Panc1 (cell line): Measurements from ENCODE around the gene CSNK2A2. TPM values are rescaled to one million over a fixed set of nuclear protein-coding genes. Genes with fewer than 3 reads are reported as not detected.

Experiments
- ATAC-seq: fragments of 200-7000 bp; cut with Tn5 transposase; 2 replicates; pipeline ENCODE4 v1.9.1; 2020; ENCODE audit warnings: mild to moderate bottlenecking, moderate library complexity
- BruUV-seq: library from RNA; stranded (reverse); fragments of 400-500 nt; replicated peaks from 2 replicates; lab custom pipeline; 2021; lab: Mats Ljungman, UMichigan
- CTCF ChIA-PET: fragments of 300-600 bp; sonication (Branson Sonifier 250); formaldehyde crosslinking; loops from one replicate; lab custom pipeline; 2022; ENCODE audit warnings: antibody characterized with exemption; lab: Charles Lee
- POLR2A ChIA-PET: fragments of 300-600 bp; sonication (Branson Sonifier 250); formaldehyde crosslinking; loops from one replicate; lab custom pipeline; 2022; ENCODE audit warnings: antibody characterized with exemption; lab: Charles Lee
- DNase-seq: peaks from one replicate; pipeline ENCODE4 v3.0.0-alpha.2; 2010; ENCODE audit warnings: low read depth, low spot score
- H3K27ac ChIP-seq: 2 replicates; pipeline ENCODE4 v1.5.1; 2011; ENCODE audit warnings: mild to moderate bottlenecking, low read length, inconsistent platforms
- H3K27me3 ChIP-seq: fragments of 200-500 bp; sonication (Bioruptor generic); 2 replicates; pipeline ENCODE4 v1.6.0; 2014; ENCODE audit warnings: low read length, inconsistent platforms; ENCODE audit not compliant: control insufficient read depth, insufficient read depth
- H3K36me3 ChIP-seq: fragments of 200-500 bp; sonication (Bioruptor generic); 2 replicates; pipeline ENCODE4 v1.5.1; 2014; ENCODE audit warnings: inconsistent platforms, mild to moderate bottlenecking, low read length, moderate library complexity; ENCODE audit not compliant: control insufficient read depth, insufficient read depth
- H3K4me1 ChIP-seq: 2 replicates; pipeline ENCODE4 v1.5.1; 2011; ENCODE audit warnings: inconsistent platforms, mild to moderate bottlenecking, low read length, moderate library complexity; ENCODE audit not compliant: control insufficient read depth, insufficient read depth
- H3K4me3 ChIP-seq, 2 experiments: 2 replicates each; pipeline ENCODE4 v1.5.1; 2011 to 2012; ENCODE audit warnings: low read depth in 2 of 2, low read length in 2 of 2, mild to moderate bottlenecking in 2 of 2, inconsistent platforms in 1 of 2, moderate library complexity in 1 of 2
- H3K9me3 ChIP-seq: fragments of 200-500 bp; sonication (Bioruptor generic); 2 replicates; pipeline ENCODE4 v1.5.1; 2014; ENCODE audit warnings: low read depth, mild to moderate bottlenecking, inconsistent platforms, low read length, moderate library complexity; ENCODE audit not compliant: control insufficient read depth, insufficient read depth
- POLR2AphosphoS5 ChIP-seq: IDR thresholded peaks from 2 replicates; pipeline ENCODE4 v1.6.1; 2012; ENCODE audit warnings: mild to moderate bottlenecking, low read depth, low read length, moderate library complexity
- REST ChIP-seq, 2 experiments: IDR thresholded peaks; 2 replicates each; pipeline ENCODE4 v1.6.1; 2011 to 2012; ENCODE audit warnings: low read depth in 2 of 2, control low read depth in 1 of 2, low read length in 1 of 2, mild to moderate bottlenecking in 1 of 2, moderate library complexity in 1 of 2; ENCODE audit not compliant: insufficient read depth in 1 of 2
- SIN3A ChIP-seq: IDR thresholded peaks from 2 replicates; pipeline ENCODE4 v1.6.1; 2012; ENCODE audit warnings: low read depth, mild to moderate bottlenecking, low read length, moderate library complexity, borderline replicate concordance; ENCODE audit not compliant: insufficient read depth
- TCF7L2 ChIP-seq: IDR thresholded peaks from 2 replicates; pipeline ENCODE4 v1.6.1; 2011; ENCODE audit warnings: mild to moderate bottlenecking, low read depth, low read length, inconsistent platforms
- in situ Hi-C: cut with HindIII; loops from 2 replicates; pipeline ENCODE4 v1.10.0; 2016; ENCODE audit warnings: low sequenced_read_pairs, low pct_unique_long_range_greater_than_20kb
- intact Hi-C: fragments of 100-400 bp; cut with micrococcal nuclease; formaldehyde crosslinking; loops from one replicate; pipeline ENCODE4 v1.10.0; 2022; ENCODE audit not compliant: unreplicated experiment
- total RNA-seq: library from RNA; stranded (reverse); gene quantifications from one replicate; pipeline ENCODE4 v1.2.1, GENCODE V29; 2021; ENCODE audit not compliant: unreplicated experiment
- TF ChIP-seq, protein P1 (sequence below): fragments of 450-650 bp; IDR thresholded peaks from 2 replicates; pipeline ENCODE4 v1.5.1; 2017; ENCODE audit warnings: mild to moderate bottlenecking

Gene CSNK2A2
- total RNA-seq, 1 experiment from 2014 or later, result 60.9 TPM

DNA sequence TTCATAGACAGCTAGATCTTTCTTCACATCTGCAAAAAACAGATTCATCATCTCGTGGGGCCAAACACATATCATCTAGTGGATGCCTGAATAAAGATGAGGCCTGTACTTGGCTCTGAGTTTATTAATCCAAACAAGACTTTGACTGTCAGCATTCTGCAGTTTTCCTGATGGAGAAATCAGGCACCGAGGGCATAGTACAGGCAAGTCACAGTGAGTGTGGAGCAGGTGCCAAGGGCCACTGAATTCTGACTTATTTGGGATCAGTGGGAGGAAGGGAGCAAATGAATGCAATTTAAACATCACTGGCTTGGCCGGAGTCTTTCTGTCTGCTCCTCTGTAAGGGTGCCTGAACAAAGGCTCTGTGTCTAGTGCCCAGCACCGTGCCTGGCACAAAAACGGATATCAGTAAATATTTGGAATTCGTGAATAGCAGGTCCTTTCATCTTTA is 69.7 kb downstream of the CSNK2A2 start:
- ChIA-PET CTCF (interaction anchor here (0.6 to 0.8 kb wide), 3 partner anchors 54 to 537 kb away, joined by 3 to 14 read pairs (median 4); no protein-coding TSS in a partner anchor), POLR2A (no interaction called here)
- in situ Hi-C loops (no loop called here), intact Hi-C loops (loop anchor here (2.0 kb wide), 1 partner anchor 101 kb away; no protein-coding TSS in a partner anchor)
- H3K27ac ChIP-seq, result 0 out of 2 replicates have a peak overlapping the region, but pooled peaks have one; percentile 26
- peaks cover 12% of the 10 kb centered on the region for H3K4me1 ChIP-seq
- H3K27me3 ChIP-seq, result no peaks in the 10 kb centered on the region
- TF ChIP-seq POLR2AphosphoS5, result no peak
- no peak for TF ChIP-seq SIN3A
- TF ChIP-seq TCF7L2, result no peak
- TF ChIP-seq REST (IDR thresholded peaks at IDR 0.05; ENCODE audit: insufficient read depth in 1 of 2, low read depth in 2 of 2, low read length in 1 of 2), result no peak
- TF ChIP-seq, protein P1, sequence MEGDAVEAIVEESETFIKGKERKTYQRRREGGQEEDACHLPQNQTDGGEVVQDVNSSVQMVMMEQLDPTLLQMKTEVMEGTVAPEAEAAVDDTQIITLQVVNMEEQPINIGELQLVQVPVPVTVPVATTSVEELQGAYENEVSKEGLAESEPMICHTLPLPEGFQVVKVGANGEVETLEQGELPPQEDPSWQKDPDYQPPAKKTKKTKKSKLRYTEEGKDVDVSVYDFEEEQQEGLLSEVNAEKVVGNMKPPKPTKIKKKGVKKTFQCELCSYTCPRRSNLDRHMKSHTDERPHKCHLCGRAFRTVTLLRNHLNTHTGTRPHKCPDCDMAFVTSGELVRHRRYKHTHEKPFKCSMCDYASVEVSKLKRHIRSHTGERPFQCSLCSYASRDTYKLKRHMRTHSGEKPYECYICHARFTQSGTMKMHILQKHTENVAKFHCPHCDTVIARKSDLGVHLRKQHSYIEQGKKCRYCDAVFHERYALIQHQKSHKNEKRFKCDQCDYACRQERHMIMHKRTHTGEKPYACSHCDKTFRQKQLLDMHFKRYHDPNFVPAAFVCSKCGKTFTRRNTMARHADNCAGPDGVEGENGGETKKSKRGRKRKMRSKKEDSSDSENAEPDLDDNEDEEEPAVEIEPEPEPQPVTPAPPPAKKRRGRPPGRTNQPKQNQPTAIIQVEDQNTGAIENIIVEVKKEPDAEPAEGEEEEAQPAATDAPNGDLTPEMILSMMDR, result no peak
- H3K4me3 ChIP-seq, result peak overlapping the region; percentile 59 to 77
- no peak for DNase-seq
- H3K9me3 ChIP-seq, result no peaks in the 10 kb centered on the region
- no TSS peak for BruUV-seq
- no peaks in the 10 kb centered on the region for H3K36me3 ChIP-seq
- ATAC-seq, result no peak

DNA sequence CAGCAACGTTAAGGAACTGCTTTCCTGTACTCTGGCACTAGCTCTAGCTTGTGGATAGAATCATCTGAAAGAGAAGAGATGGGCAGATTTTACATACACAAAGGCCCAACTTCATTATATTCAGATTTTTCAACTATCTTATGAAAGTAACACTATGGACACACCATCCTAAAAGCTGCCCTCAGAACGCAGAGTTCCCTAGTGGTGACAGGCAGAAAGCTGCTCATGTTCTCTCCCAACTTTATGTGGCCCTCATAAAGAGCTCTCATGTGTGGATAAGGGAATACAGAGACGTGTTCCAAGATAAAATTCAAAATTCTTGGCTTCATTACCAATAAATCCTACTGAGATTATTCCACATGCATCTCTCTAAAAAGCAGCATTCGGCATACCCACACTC is 70.3 kb downstream of the CSNK2A2 start:
- Histone ChIP-seq H3K27me3 (no peaks in the 10 kb centered on the region), H3K9me3 (no peaks in the 10 kb centered on the region), H3K4me1 (peaks cover 12% of the 10 kb centered on the region), H3K36me3 (no peaks in the 10 kb centered on the region), H3K4me3 (peak overlapping the region; percentile 59 to 77), H3K27ac (no peak overlapping the region)
- ATAC-seq (no peak), DNase-seq (no peak)
- intact Hi-C loops, result loop anchor here (2.0 kb wide), 1 partner anchor 101 kb away; no protein-coding TSS in a partner anchor
- BruUV-seq, result no TSS peak
- CTCF ChIA-PET, result interaction anchor here (0.7 to 0.8 kb wide), 2 partner anchors 54 to 537 kb away, joined by 3 to 14 read pairs; no protein-coding TSS in a partner anchor
- in situ Hi-C loops, result no loop called here
- TF ChIP-seq, protein P1, result no peak
- no peak for TF ChIP-seq REST (IDR thresholded peaks at IDR 0.05; ENCODE audit: insufficient read depth in 1 of 2, low read depth in 2 of 2, low read length in 1 of 2)
- no peak for TF ChIP-seq TCF7L2
- TF ChIP-seq SIN3A, result no peak
- TF ChIP-seq POLR2AphosphoS5, result no peak
- POLR2A ChIA-PET, result no interaction called here
